Gastrocnemius medialis (tissue), 4 donors: ENCODE measurements around the gene USB1.

ENCODE experiments used
- CTCF ChIP-seq, 5 experiments: fragments of 450-650 bp in 3 of 5; fragments of 200-600 bp in 2 of 5; sonication (generic) in 2 of 5; IDR thresholded peaks in 4 of 5; conservative IDR thresholded peaks in 1 of 5; 1 replicate in 4 of 5; 2 replicates in 1 of 5; pipeline ENCODE4 v1.5.1; 2016 to 2019; ENCODE audit warnings: antibody characterized with exemption in 5 of 5, mild to moderate bottlenecking in 3 of 5, moderate library complexity in 3 of 5
- POLR2A ChIP-seq, 2 donors: fragments of 450-650 bp; IDR thresholded peaks; one replicate each; pipeline ENCODE4 v1.6.1; 2017; ENCODE audit warnings: antibody characterized with exemption in 2 of 2, mild to moderate bottlenecking in 2 of 2, moderate library complexity in 2 of 2

- no peak for TF ChIP-seq CTCF (IDR thresholded peaks at IDR 0.05 in 4 of 5, conservative IDR thresholded peaks at IDR 0.05 in 1 of 5)
- TF ChIP-seq POLR2A (IDR thresholded peaks at IDR 0.05), result no peak
These were observed 56.6 kb downstream of the USB1 start for GRCh38 chr16:58057784-58058183.
